Osteoblast (primary cell): Measurements from ENCODE around the gene DYSF. TPM values are rescaled to one million over a fixed set of nuclear protein-coding genes. Genes with fewer than 3 reads are reported as not detected.
A peak's percentile ranks its signal among the peaks of the same experiment; 100 is the strongest.

Experiments
- DNase-seq: peaks from one replicate; pipeline ENCODE4 v3.0.0; 2011; ENCODE audit warnings: low spot score, mixed read lengths; ENCODE audit not compliant: insufficient read length; ENCODE audit errors: missing footprints
- H2AFZ ChIP-seq: 2 replicates; pipeline ENCODE4 v1.6.0; 2011; ENCODE audit warnings: mild to moderate bottlenecking, low read length
- H3K27ac ChIP-seq: 2 replicates; pipeline ENCODE4 v1.5.1; 2011; ENCODE audit warnings: mild to moderate bottlenecking, low read depth, low read length, moderate library complexity
- H3K27me3 ChIP-seq: 2 replicates; pipeline ENCODE4 v1.6.0; 2012; ENCODE audit warnings: mild to moderate bottlenecking, control low read depth, inconsistent platforms, low read length, moderate library complexity; ENCODE audit not compliant: insufficient read depth
- H3K36me3 ChIP-seq: 2 replicates; pipeline ENCODE4 v1.5.1; 2011; ENCODE audit warnings: mild to moderate bottlenecking, low read length, control low read depth, moderate library complexity; ENCODE audit not compliant: insufficient read depth
- H3K4me1 ChIP-seq: 2 replicates; pipeline ENCODE4 v1.5.1; 2011; ENCODE audit warnings: mild to moderate bottlenecking, low read length, control low read depth, moderate library complexity; ENCODE audit not compliant: insufficient read depth
- H3K4me2 ChIP-seq: 2 replicates; pipeline ENCODE4 v1.6.0; 2011; ENCODE audit warnings: mild to moderate bottlenecking, low read length; ENCODE audit not compliant: insufficient read depth
- H3K4me3 ChIP-seq: fragments of 200-600 bp; sonication (generic); 3 replicates; pipeline ENCODE4 v1.5.1; 2012; ENCODE audit warnings: mild to moderate bottlenecking, low read length, inconsistent platforms; ENCODE audit not compliant: insufficient read depth
- H3K79me2 ChIP-seq: 2 replicates; pipeline ENCODE4 v1.6.0; 2012; ENCODE audit warnings: mild to moderate bottlenecking, low read length, control low read depth, inconsistent platforms; ENCODE audit not compliant: insufficient read depth
- H3K9me3 ChIP-seq: 2 replicates; pipeline ENCODE4 v1.5.1; 2011; ENCODE audit warnings: low read depth, low read length, control low read depth
- H4K20me1 ChIP-seq: 2 replicates; pipeline ENCODE4 v1.6.0; 2012; ENCODE audit warnings: mild to moderate bottlenecking, low read length, control low read depth; ENCODE audit not compliant: insufficient read depth
- CTCF ChIP-seq: IDR thresholded peaks from 2 replicates; pipeline ENCODE4 v1.5.1; 2011; ENCODE audit warnings: mild to moderate bottlenecking, low read depth, low read length, moderate library complexity; ENCODE audit errors: extremely low read depth
- total RNA-seq: library from RNA; depleted of rRNA; stranded (reverse); fragments of >200 nt; gene quantifications from 2 replicates; pipeline ENCODE4 v1.2.3, GENCODE V29; 2012

Gene DYSF
- total RNA-seq, 1 donor = 4.3 TPM

GRCh38 chr2:71664161-71664560 is 210.8 kb downstream of the DYSF start:
- H3K4me3 ChIP-seq = no peak overlapping the region
- no peaks in the 10 kb centered on the region for H3K4me1 ChIP-seq
- H3K36me3 ChIP-seq = no peaks in the 10 kb centered on the region
- no peaks in the 10 kb centered on the region for H3K79me2 ChIP-seq
- H2AFZ ChIP-seq = no peak overlapping the region
- no peak overlapping the region for H3K4me2 ChIP-seq
- peaks cover 4% of the 10 kb centered on the region for H3K27me3 ChIP-seq
- no peak for TF ChIP-seq CTCF
- no peak overlapping the region for H3K27ac ChIP-seq
- peak; percentile 31 for DNase-seq
- H4K20me1 ChIP-seq = no peaks in the 10 kb centered on the region
- H3K9me3 ChIP-seq = no peaks in the 10 kb centered on the region

- TF ChIP-seq CTCF = no peak
- H3K4me1 ChIP-seq = no peaks in the 10 kb centered on the region
- no peak overlapping the region for H3K27ac ChIP-seq
- no peak overlapping the region for H3K4me3 ChIP-seq
- H3K27me3 ChIP-seq = peaks cover 6% of the 10 kb centered on the region
- H2AFZ ChIP-seq = no peak overlapping the region
- no peaks in the 10 kb centered on the region for H3K79me2 ChIP-seq
- H3K4me2 ChIP-seq = no peak overlapping the region
- DNase-seq = peak; percentile 26
- H3K36me3 ChIP-seq = no peaks in the 10 kb centered on the region
- no peaks in the 10 kb centered on the region for H4K20me1 ChIP-seq
- no peaks in the 10 kb centered on the region for H3K9me3 ChIP-seq
Observed at GRCh38 chr2:71665168-71666093, 212.1 kb downstream of the DYSF start.

- no peaks in the 10 kb centered on the region for H3K36me3 ChIP-seq
- H3K4me1 ChIP-seq = no peaks in the 10 kb centered on the region
- no peaks in the 10 kb centered on the region for H3K79me2 ChIP-seq
- no peak overlapping the region for H3K4me3 ChIP-seq
- TF ChIP-seq CTCF = no peak
- H3K27ac ChIP-seq = no peak overlapping the region
- no peak overlapping the region for H2AFZ ChIP-seq
- peaks cover 11% of the 10 kb centered on the region for H3K27me3 ChIP-seq
- H3K9me3 ChIP-seq = no peaks in the 10 kb centered on the region
- H4K20me1 ChIP-seq = no peaks in the 10 kb centered on the region
- no peak overlapping the region for H3K4me2 ChIP-seq
- DNase-seq = peak; percentile 66
Observed at GRCh38 chr2:71666094-71666474, 212.7 kb downstream of the DYSF start.
